GM12878 (cell line): Measurements from ENCODE around the gene INPP4B.

Experiments used
- GABPA ChIP-seq: IDR thresholded peaks from 2 replicates; pipeline ENCODE4 v1.6.1; 2014; ENCODE audit warnings: antibody characterized with exemption, low read depth, mild to moderate bottlenecking, inconsistent platforms
- KDM1A ChIP-seq: fragments of 200-600 bp; sonication (generic); IDR thresholded peaks from 2 replicates; pipeline ENCODE4 v1.6.1; 2016; ENCODE audit warnings: borderline replicate concordance
- POLR2AphosphoS5 ChIP-seq: IDR thresholded peaks from 2 replicates; pipeline ENCODE4 v1.6.1; 2011; ENCODE audit warnings: mild to moderate bottlenecking, low read length, inconsistent platforms

GRCh38 chr4:142361981-142362380, 484.1 kb downstream of the INPP4B start:
- TF ChIP-seq POLR2AphosphoS5, result no peak
- no peak for TF ChIP-seq KDM1A
- no peak for TF ChIP-seq GABPA
